Omental fat pad (tissue), 4 donors: ENCODE data around the gene SDK2. TPM values are rescaled to one million over a fixed set of nuclear protein-coding genes. Genes with fewer than 3 reads are reported as not detected.

Source experiments
- ATAC-seq: fragments of 150-250 bp; one replicate; pipeline ENCODE4 v1.9.1; 2016; ENCODE audit warnings: mild to moderate bottlenecking, moderate library complexity; ENCODE audit not compliant: low FRiP score
- DNase-seq: peaks from one replicate; pipeline ENCODE4 v3.0.0-alpha.2; 2019; ENCODE audit warnings: low spot score
- total RNA-seq, 4 donors: library from RNA; depleted of rRNA; stranded (reverse); fragments of >200 nt; gene quantifications; one replicate each; pipeline ENCODE4 v1.1.0, GENCODE V29; 2016
- TF ChIP-seq, protein P1 (sequence below), 3 donors: fragments of 450-650 bp; IDR thresholded peaks; one replicate each; pipeline ENCODE4 v1.5.1; 2016 to 2017; ENCODE audit warnings: antibody characterized with exemption in 3 of 3, mild to moderate bottlenecking in 3 of 3, moderate library complexity in 2 of 3

The SDK2 gene
- total RNA-seq, 4 donors from 2014 or later = 0.46 to 1.4 (median 0.64) TPM

- DNase-seq (no peak), ATAC-seq (no peak)
- TF ChIP-seq, protein P1, sequence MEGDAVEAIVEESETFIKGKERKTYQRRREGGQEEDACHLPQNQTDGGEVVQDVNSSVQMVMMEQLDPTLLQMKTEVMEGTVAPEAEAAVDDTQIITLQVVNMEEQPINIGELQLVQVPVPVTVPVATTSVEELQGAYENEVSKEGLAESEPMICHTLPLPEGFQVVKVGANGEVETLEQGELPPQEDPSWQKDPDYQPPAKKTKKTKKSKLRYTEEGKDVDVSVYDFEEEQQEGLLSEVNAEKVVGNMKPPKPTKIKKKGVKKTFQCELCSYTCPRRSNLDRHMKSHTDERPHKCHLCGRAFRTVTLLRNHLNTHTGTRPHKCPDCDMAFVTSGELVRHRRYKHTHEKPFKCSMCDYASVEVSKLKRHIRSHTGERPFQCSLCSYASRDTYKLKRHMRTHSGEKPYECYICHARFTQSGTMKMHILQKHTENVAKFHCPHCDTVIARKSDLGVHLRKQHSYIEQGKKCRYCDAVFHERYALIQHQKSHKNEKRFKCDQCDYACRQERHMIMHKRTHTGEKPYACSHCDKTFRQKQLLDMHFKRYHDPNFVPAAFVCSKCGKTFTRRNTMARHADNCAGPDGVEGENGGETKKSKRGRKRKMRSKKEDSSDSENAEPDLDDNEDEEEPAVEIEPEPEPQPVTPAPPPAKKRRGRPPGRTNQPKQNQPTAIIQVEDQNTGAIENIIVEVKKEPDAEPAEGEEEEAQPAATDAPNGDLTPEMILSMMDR (IDR thresholded peaks at IDR 0.05) = no peak
Measured at GRCh38 chr17:73542323-73542722, 101.9 kb downstream of the SDK2 start.

GRCh38 chr17:73541561-73541981 is 102.7 kb downstream of the SDK2 start:
- DNase-seq = no peak
- TF ChIP-seq, protein P1 (IDR thresholded peaks at IDR 0.05) = no peak
- ATAC-seq = no peak

GRCh38 chr17:73541111-73541510 is 103.1 kb downstream of the SDK2 start:
- no peak for ATAC-seq
- TF ChIP-seq, protein P1 (IDR thresholded peaks at IDR 0.05) = no peak
- no peak for DNase-seq

DNA sequence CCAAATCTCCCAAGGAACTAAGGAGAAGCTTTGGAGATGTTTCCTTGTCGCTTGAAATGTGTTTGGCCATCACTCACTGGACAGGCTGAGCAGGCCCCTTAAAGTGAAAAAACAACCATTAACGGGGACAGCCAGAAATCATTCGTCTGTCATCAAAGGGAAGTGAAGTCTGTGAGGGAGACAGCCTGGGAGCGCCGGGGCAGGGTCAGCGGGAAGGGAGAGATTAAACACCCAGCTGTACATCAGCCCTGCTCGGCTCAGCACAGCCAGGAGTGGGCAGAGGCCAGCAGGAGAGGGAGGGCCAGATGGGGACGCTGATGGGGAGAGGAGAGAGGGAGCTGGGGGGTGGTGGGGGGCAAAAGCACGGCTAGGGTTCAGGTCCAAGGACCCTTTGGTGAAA is 105.1 kb downstream of the SDK2 start:
- DNase-seq (no peak), ATAC-seq (no peak)
- TF ChIP-seq, protein P1 (IDR thresholded peaks at IDR 0.05) = no peak

GRCh38 chr17:73538445-73538844 is 105.8 kb downstream of the SDK2 start:
- TF ChIP-seq, protein P1 (IDR thresholded peaks at IDR 0.05) = no peak
- ATAC-seq (no peak), DNase-seq (no peak)

- DNase-seq = no peak
- ATAC-seq = no peak
- TF ChIP-seq, protein P1 (IDR thresholded peaks at IDR 0.05) = no peak
Measured at GRCh38 chr17:73536700-73537605, 107.3 kb downstream of the SDK2 start.

- DNase-seq (no peak), ATAC-seq (no peak)
- TF ChIP-seq, protein P1 (IDR thresholded peaks at IDR 0.05) = no peak
Measured at GRCh38 chr17:73535746-73536145, 108.5 kb downstream of the SDK2 start.
